ENCODE data around the gene DUOXA1. TPM values are rescaled to one million over a fixed set of nuclear protein-coding genes. Genes with fewer than 3 reads are reported as not detected.

DUOXA1 gene
- total and polyA plus RNA-seq, 2 experiments from 2014 or later: not detected

DNA sequence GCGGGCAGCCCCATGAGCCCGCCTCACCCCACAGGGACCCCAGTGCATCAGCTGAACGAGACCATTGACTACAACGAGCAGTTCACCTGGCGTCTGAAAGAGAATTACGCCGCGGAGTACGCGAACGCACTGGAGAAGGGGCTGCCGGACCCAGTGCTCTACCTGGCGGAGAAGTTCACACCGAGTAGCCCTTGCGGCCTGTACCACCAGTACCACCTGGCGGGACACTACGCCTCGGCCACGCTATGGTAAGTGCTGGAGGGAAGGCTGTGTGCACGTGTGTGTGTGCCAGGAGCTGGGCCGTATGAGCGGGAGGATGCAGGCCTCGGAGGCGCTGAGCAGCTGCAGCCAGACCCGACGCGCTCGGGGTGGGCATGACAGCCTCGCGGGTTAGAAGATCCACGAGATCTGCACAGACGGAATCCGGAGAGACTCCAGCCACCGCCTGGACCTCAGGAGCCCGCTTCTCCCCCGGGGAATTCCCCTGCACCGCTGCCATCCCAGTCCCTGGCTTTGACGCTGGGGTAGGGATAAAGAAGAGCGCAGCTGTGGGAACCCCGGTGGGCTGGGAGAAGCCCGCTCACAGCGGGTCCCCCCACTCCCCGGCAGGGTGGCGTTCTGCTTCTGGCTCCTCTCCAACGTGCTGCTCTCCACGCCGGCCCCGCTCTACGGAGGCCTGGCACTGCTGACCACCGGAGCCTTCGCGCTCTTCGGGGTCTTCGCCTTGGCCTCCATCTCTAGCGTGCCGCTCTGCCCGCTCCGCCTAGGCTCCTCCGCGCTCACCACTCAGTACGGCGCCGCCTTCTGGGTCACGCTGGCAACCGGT lies 13.0 kb downstream of the DUOXA1 start:
- H3K36me3 Mint-ChIP-seq (ENCODE audit: low read depth): no peaks in the 10 kb centered on the region; the same call in 2 of the 3 replicates
- DNase-seq (ENCODE audit: low spot score) (peak; percentile 56), ATAC-seq (peak; percentile 7)
- H3K27ac Mint-ChIP-seq: no peak overlapping the region
- Histone ChIP-seq H3K9me2 (ENCODE audit: insufficient read depth) (no peaks in the 10 kb centered on the region), H3K4me2 (peak overlapping the region; percentile 76), H3K79me2 (replicated peaks; ENCODE audit: insufficient read depth) (no peaks in the 10 kb centered on the region), H2AFZ (peak overlapping the region; percentile 56; the same call in 1 of the 2 replicates), H3K4me1 (ENCODE audit: insufficient read depth) (peaks cover 40% of the 10 kb centered on the region), H3K27me3 (ENCODE audit: insufficient read depth) (peaks cover 92% of the 10 kb centered on the region), H3F3A (replicated peaks; ENCODE audit: low read depth) (no peaks in the 10 kb centered on the region), H3K4me3 (peak overlapping the region; percentile 48), H4K20me1 (replicated peaks; ENCODE audit: insufficient read depth) (peaks cover 4% of the 10 kb centered on the region; the same call in 1 of the 2 replicates), H3K36me3 (ENCODE audit: insufficient read depth) (no peaks in the 10 kb centered on the region), H3K27ac (ENCODE audit: low read depth) (no peak overlapping the region)
- H3K27me3 Mint-ChIP-seq (ENCODE audit: insufficient read depth, low read depth, poor library complexity): peaks cover 78% of the 10 kb centered on the region
- peak overlapping the region; percentile 63; the same call in 1 of the 3 replicates for H3K4me3 Mint-ChIP-seq
- H3K9me3 Mint-ChIP-seq: peaks cover 12% of the 10 kb centered on the region
- H3K4me1 Mint-ChIP-seq: peaks cover 27% of the 10 kb centered on the region
- TF ChIP-seq ZNF114 (CRISPR knock-in tag; IDR thresholded peaks at IDR 0.05) (no peak), EZH2 (IDR thresholded peaks at IDR 0.05; ENCODE audit: low read depth, unreplicated experiment) (peak; percentile 94), EZH2phosphoT487 (IDR thresholded peaks at IDR 0.05; ENCODE audit: unreplicated experiment) (peak; percentile 76), ZNF331 (CRISPR knock-in tag; IDR thresholded peaks at IDR 0.05; ENCODE audit: low read depth) (no peak), NANOG (IDR thresholded peaks at IDR 0.05; ENCODE audit: borderline replicate concordance) (no peak)
- TF ChIP-seq, protein P1, sequence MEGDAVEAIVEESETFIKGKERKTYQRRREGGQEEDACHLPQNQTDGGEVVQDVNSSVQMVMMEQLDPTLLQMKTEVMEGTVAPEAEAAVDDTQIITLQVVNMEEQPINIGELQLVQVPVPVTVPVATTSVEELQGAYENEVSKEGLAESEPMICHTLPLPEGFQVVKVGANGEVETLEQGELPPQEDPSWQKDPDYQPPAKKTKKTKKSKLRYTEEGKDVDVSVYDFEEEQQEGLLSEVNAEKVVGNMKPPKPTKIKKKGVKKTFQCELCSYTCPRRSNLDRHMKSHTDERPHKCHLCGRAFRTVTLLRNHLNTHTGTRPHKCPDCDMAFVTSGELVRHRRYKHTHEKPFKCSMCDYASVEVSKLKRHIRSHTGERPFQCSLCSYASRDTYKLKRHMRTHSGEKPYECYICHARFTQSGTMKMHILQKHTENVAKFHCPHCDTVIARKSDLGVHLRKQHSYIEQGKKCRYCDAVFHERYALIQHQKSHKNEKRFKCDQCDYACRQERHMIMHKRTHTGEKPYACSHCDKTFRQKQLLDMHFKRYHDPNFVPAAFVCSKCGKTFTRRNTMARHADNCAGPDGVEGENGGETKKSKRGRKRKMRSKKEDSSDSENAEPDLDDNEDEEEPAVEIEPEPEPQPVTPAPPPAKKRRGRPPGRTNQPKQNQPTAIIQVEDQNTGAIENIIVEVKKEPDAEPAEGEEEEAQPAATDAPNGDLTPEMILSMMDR (conservative IDR thresholded peaks at IDR 0.05; ENCODE audit: low read depth in 2 of 2): peak in 1 of 2 experiments; percentile 10; a peak in 1 of 4 replicates

DNA sequence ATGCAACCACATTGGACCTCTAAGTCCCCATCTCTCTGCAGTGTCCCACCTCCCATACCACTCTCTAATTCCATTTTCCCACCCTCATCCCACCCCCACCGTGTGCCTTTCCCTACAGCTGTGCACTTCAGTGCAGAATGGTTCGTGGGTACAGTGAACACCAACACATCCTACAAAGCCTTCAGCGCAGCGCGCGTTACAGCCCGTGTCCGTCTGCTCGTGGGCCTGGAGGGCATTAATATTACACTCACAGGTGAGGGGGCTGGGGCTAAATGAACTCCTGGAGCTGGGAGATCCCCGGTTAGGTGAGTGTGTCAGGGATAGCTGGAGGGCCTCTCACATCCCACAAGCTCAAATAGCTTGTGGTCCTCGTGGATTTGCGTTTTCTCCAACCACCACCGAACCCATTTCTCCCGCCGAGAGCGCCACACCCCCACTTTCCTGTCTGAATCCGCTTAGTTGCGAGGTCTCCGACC lies 13.6 kb downstream of the DUOXA1 start:
- TF ChIP-seq, protein P2, sequence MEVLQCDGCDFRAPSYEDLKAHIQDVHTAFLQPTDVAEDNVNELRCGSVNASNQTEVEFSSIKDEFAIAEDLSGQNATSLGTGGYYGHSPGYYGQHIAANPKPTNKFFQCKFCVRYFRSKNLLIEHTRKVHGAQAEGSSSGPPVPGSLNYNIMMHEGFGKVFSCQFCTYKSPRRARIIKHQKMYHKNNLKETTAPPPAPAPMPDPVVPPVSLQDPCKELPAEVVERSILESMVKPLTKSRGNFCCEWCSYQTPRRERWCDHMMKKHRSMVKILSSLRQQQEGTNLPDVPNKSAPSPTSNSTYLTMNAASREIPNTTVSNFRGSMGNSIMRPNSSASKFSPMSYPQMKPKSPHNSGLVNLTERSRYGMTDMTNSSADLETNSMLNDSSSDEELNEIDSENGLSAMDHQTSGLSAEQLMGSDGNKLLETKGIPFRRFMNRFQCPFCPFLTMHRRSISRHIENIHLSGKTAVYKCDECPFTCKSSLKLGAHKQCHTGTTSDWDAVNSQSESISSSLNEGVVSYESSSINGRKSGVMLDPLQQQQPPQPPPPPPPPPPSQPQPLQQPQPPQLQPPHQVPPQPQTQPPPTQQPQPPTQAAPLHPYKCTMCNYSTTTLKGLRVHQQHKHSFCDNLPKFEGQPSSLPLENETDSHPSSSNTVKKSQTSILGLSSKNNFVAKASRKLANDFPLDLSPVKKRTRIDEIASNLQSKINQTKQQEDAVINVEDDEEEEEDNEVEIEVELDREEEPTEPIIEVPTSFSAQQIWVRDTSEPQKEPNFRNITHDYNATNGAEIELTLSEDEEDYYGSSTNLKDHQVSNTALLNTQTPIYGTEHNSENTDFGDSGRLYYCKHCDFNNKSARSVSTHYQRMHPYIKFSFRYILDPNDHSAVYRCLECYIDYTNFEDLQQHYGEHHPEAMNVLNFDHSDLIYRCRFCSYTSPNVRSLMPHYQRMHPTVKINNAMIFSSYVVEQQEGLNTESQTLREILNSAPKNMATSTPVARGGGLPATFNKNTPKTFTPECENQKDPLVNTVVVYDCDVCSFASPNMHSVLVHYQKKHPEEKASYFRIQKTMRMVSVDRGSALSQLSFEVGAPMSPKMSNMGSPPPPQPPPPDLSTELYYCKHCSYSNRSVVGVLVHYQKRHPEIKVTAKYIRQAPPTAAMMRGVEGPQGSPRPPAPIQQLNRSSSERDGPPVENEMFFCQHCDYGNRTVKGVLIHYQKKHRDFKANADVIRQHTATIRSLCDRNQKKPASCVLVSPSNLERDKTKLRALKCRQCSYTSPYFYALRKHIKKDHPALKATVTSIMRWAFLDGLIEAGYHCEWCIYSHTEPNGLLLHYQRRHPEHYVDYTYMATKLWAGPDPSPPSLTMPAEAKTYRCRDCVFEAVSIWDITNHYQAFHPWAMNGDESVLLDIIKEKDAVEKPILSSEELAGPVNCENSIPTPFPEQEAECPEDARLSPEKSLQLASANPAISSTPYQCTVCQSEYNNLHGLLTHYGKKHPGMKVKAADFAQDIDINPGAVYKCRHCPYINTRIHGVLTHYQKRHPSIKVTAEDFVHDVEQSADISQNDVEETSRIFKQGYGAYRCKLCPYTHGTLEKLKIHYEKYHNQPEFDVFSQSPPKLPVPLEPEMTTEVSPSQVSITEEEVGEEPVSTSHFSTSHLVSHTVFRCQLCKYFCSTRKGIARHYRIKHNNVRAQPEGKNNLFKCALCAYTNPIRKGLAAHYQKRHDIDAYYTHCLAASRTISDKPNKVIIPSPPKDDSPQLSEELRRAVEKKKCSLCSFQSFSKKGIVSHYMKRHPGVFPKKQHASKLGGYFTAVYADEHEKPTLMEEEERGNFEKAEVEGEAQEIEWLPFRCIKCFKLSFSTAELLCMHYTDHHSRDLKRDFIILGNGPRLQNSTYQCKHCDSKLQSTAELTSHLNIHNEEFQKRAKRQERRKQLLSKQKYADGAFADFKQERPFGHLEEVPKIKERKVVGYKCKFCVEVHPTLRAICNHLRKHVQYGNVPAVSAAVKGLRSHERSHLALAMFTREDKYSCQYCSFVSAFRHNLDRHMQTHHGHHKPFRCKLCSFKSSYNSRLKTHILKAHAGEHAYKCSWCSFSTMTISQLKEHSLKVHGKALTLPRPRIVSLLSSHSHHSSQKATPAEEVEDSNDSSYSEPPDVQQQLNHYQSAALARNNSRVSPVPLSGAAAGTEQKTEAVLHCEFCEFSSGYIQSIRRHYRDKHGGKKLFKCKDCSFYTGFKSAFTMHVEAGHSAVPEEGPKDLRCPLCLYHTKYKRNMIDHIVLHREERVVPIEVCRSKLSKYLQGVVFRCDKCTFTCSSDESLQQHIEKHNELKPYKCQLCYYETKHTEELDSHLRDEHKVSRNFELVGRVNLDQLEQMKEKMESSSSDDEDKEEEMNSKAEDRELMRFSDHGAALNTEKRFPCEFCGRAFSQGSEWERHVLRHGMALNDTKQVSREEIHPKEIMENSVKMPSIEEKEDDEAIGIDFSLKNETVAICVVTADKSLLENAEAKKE (CRISPR knock-in tag; IDR thresholded peaks at IDR 0.05): no peak
- TF ChIP-seq EZH2 (IDR thresholded peaks at IDR 0.05; ENCODE audit: low read depth, unreplicated experiment): peak; percentile 99
- peak overlapping the region; percentile 56; the same call in 1 of the 2 replicates for H2AFZ ChIP-seq
- Mint-ChIP-seq H3K27me3 (ENCODE audit: insufficient read depth, low read depth, poor library complexity) (peaks cover 80% of the 10 kb centered on the region), H3K9me3 (peaks cover 12% of the 10 kb centered on the region), H3K4me3 (peak overlapping the region; percentile 39; the same call in 1 of the 3 replicates), H3K27ac (no peak overlapping the region), H3K4me1 (peaks cover 27% of the 10 kb centered on the region), H3K36me3 (ENCODE audit: low read depth) (no peaks in the 10 kb centered on the region; the same call in 2 of the 3 replicates)
- no peak overlapping the region for H3K27ac ChIP-seq (ENCODE audit: low read depth)
- no peaks in the 10 kb centered on the region for H3F3A ChIP-seq (replicated peaks; ENCODE audit: low read depth)
- ATAC-seq (no peak), DNase-seq (ENCODE audit: low spot score) (no peak)
- H4K20me1 ChIP-seq (replicated peaks; ENCODE audit: insufficient read depth): peaks cover 4% of the 10 kb centered on the region; the same call in 1 of the 2 replicates
- peak overlapping the region; percentile 48 for H3K4me3 ChIP-seq
- peaks cover 91% of the 10 kb centered on the region for H3K27me3 ChIP-seq (ENCODE audit: insufficient read depth)
- H3K79me2 ChIP-seq (replicated peaks; ENCODE audit: insufficient read depth): no peaks in the 10 kb centered on the region
- peak overlapping the region; percentile 76 for H3K4me2 ChIP-seq
- peaks cover 40% of the 10 kb centered on the region for H3K4me1 ChIP-seq (ENCODE audit: insufficient read depth)
- no peaks in the 10 kb centered on the region for H3K9me2 ChIP-seq (ENCODE audit: insufficient read depth)
- H3K36me3 ChIP-seq (ENCODE audit: insufficient read depth): no peaks in the 10 kb centered on the region
